Endothelial cell of umbilical vein (primary cell): ENCODE data around the gene ADAMTSL3. TPM values are rescaled to one million over a fixed set of nuclear protein-coding genes. Genes with fewer than 3 reads are reported as not detected.

ENCODE experiments used
- BruUV-seq: library from RNA; stranded (reverse); fragments of 400-500 nt; replicated peaks from 2 replicates; lab custom pipeline; 2021; lab: Mats Ljungman, UMichigan
- CTCF ChIA-PET: fragments of 300-600, 350-600 bp; sonication (Branson Sonifier 250); formaldehyde crosslinking; loops from one replicate; lab custom pipeline; 2021; ENCODE audit warnings: antibody characterized with exemption, inconsistent platforms; lab: Charles Lee
- POLR2A ChIA-PET: fragments of 300-600, 350-600 bp; sonication (Branson Sonifier 250); formaldehyde crosslinking; loops from one replicate; lab custom pipeline; 2021; ENCODE audit warnings: antibody characterized with exemption, inconsistent platforms; lab: Charles Lee
- DNase-seq: peaks from one replicate; pipeline ENCODE4 v3.0.0-alpha.2; 2011; ENCODE audit warnings: low read depth, low spot score
- FAIRE-seq: peaks from 2 replicates; lab custom pipeline; 2011; peaks lifted over from hg19 to GRCh38; lab: Jason Lieb, UNC
- H2AFZ ChIP-seq: 2 replicates; pipeline ENCODE4 v1.6.0; 2012; ENCODE audit warnings: low read depth, low read length, control low read depth, inconsistent platforms
- H3K27ac ChIP-seq: 2 replicates; pipeline ENCODE4 v1.5.1; 2011; ENCODE audit warnings: low read depth, mild to moderate bottlenecking, control low read depth, low read length, moderate library complexity; ENCODE audit not compliant: insufficient read depth
- H3K27me3 ChIP-seq, 2 experiments: 2 replicates each; pipeline versions ENCODE4 v1.6.0 to v1.6.1; 2011; ENCODE audit warnings: low read length in 2 of 2, mixed read lengths in 1 of 2; ENCODE audit not compliant: control insufficient read depth in 2 of 2, insufficient read depth in 2 of 2
- H3K36me3 ChIP-seq, 2 experiments: 2 replicates in 1 of 2; 3 replicates in 1 of 2; pipeline ENCODE4 v1.5.1; 2011; ENCODE audit warnings: low read length in 2 of 2, mild to moderate bottlenecking in 1 of 2, moderate library complexity in 1 of 2; ENCODE audit not compliant: control insufficient read depth in 2 of 2, insufficient read depth in 2 of 2; ENCODE audit errors: extremely low read depth in 1 of 2
- H3K4me1 ChIP-seq: 3 replicates; pipeline ENCODE4 v1.5.1; 2011; ENCODE audit warnings: mild to moderate bottlenecking, low read length; ENCODE audit not compliant: control insufficient read depth, insufficient read depth; ENCODE audit errors: extremely low read depth
- H3K4me2 ChIP-seq: 2 replicates; pipeline ENCODE4 v1.6.1; 2011; ENCODE audit warnings: low read length, control low read depth, mixed read lengths; ENCODE audit not compliant: insufficient read depth
- H3K4me3 ChIP-seq, 3 experiments: fragments of 200-600 bp in 1 of 3; sonication (generic), shearing (Covaris generic) in 1 of 3; replicated peaks in 1 of 3; 2 replicates each; pipeline ENCODE4 v1.5.1; 2011 to 2016; ENCODE audit warnings: control low read depth in 3 of 3, low read length in 3 of 3, mild to moderate bottlenecking in 2 of 3, inconsistent platforms in 1 of 3, low read depth in 1 of 3, moderate library complexity in 1 of 3; ENCODE audit not compliant: insufficient read depth in 1 of 3
- H3K79me2 ChIP-seq: 2 replicates; pipeline ENCODE4 v1.6.0; 2012; ENCODE audit warnings: low read length, inconsistent platforms; ENCODE audit not compliant: control insufficient read depth, insufficient read depth
- H3K9ac ChIP-seq: replicated peaks from 2 replicates; pipeline ENCODE3; 2011; ENCODE audit warnings: low read length, control low read depth; ENCODE audit not compliant: insufficient read depth; ENCODE audit errors: extremely low read depth
- H3K9me1 ChIP-seq: replicated peaks from 3 replicates; pipeline ENCODE4 v1.6.0; 2011; ENCODE audit warnings: mild to moderate bottlenecking, low read length; ENCODE audit not compliant: control insufficient read depth, insufficient read depth; ENCODE audit errors: extremely low read depth
- H3K9me3 ChIP-seq: replicated peaks from 2 replicates; pipeline ENCODE4 v1.5.1; 2012; ENCODE audit warnings: low read length, inconsistent platforms; ENCODE audit not compliant: control insufficient read depth, insufficient read depth
- H4K20me1 ChIP-seq: replicated peaks from 2 replicates; pipeline ENCODE3; 2011; ENCODE audit warnings: mild to moderate bottlenecking, low read length; ENCODE audit not compliant: control insufficient read depth, insufficient read depth; ENCODE audit errors: extremely low read depth
- EZH2 ChIP-seq: IDR thresholded peaks from 2 replicates; pipeline ENCODE4 v1.6.1; 2012; ENCODE audit warnings: borderline replicate concordance, low read depth, mild to moderate bottlenecking, moderate library complexity, low read length, inconsistent platforms; ENCODE audit not compliant: severe bottlenecking
- FOS ChIP-seq: IDR thresholded peaks from 2 replicates; pipeline ENCODE4 v1.6.1; 2011; ENCODE audit warnings: mild to moderate bottlenecking, low read length, moderate library complexity, borderline replicate concordance; ENCODE audit not compliant: insufficient read depth
- GATA2 ChIP-seq: IDR thresholded peaks from 2 replicates; pipeline ENCODE4 v1.7.0; 2011; ENCODE audit warnings: low read depth, mild to moderate bottlenecking, moderate library complexity, mixed read lengths, low read length; ENCODE audit not compliant: insufficient read length, insufficient read depth
- JUN ChIP-seq: IDR thresholded peaks from 2 replicates; pipeline ENCODE4 v1.6.1; 2011; ENCODE audit warnings: borderline replicate concordance, low read depth; ENCODE audit not compliant: insufficient read length, insufficient read depth
- MYC ChIP-seq: IDR thresholded peaks from one replicate; pipeline ENCODE4 v1.6.1; 2011; ENCODE audit warnings: mild to moderate bottlenecking, low read depth, low read length
- POLR2A ChIP-seq: IDR thresholded peaks from 2 replicates; pipeline ENCODE4 v1.6.1; 2012; ENCODE audit warnings: low read depth, mild to moderate bottlenecking, control low read depth, low read length
- POLR2AphosphoS5 ChIP-seq: IDR thresholded peaks from 2 replicates; pipeline ENCODE4 v1.6.1; 2012; ENCODE audit warnings: low read depth, mild to moderate bottlenecking, control low read depth, low read length, moderate library complexity; ENCODE audit not compliant: insufficient read depth
- dilution Hi-C: fragments of 300-500 bp; cut with MboI; formaldehyde crosslinking; loops from one replicate; pipeline ENCODE4 v1.15.0; 2019; ENCODE audit warnings: low sequenced_read_pairs; ENCODE audit not compliant: extremely low pct_ligation_motif_present
- intact Hi-C: fragments of 100-400 bp; cut with micrococcal nuclease; formaldehyde crosslinking; loops from one replicate; pipeline ENCODE4 v1.10.0; 2022
- polyA plus RNA-seq, 4 experiments: library from polyadenylated mRNA; depleted of rRNA in 3 of 4; stranded (reverse) in 3 of 4; unstranded in 1 of 4; fragments of >200 nt; gene quantifications; 2 replicates each; pipeline versions ENCODE4 v1.2.1 to v1.2.3, GENCODE V29; 2011 to 2012; ENCODE audit warnings: missing spikeins in 1 of 4
- total RNA-seq: library from RNA; stranded (reverse); gene quantifications from 2 replicates; pipeline ENCODE4 v1.2.3, GENCODE V29; 2021
- TF ChIP-seq, protein P1 (sequence below): IDR thresholded peaks from 2 replicates; pipeline ENCODE4 v1.6.1; 2011; ENCODE audit not compliant: insufficient read depth, insufficient read length
- TF ChIP-seq, protein P2 (sequence below), 2 donors: IDR thresholded peaks; 1 replicate in 1 of 2; 2 replicates in 1 of 2; pipeline ENCODE4 v1.5.1; 2011; ENCODE audit warnings: low read length in 2 of 2, mild to moderate bottlenecking in 2 of 2, moderate library complexity in 2 of 2, control low read depth in 1 of 2, inconsistent platforms in 1 of 2, low read depth in 1 of 2; ENCODE audit not compliant: insufficient read depth in 1 of 2; ENCODE audit errors: extremely low read depth in 1 of 2

Gene ADAMTSL3
- total and polyA plus RNA-seq, 2 donors (not counting 3 experiments of a cell fraction or from before 2014, with no cell fraction given): not detected

DNA sequence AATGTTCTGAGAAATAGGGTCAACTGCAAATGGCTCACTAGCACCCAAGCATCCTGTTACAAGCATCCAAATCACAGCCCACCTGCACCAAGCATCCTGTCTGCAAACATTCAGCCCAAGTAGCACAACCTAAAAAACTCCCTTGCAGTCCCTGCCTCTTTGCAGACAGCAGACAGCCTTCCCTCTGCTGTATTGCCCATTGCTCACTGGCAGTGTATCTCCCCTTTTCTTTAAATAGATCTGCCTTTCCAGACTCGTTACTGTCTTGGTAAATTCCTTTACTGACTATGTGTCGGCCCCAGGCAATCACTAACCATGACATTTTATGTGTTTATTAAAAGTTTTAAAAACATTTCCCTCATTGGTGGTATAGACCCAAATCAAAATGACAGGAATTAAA lies 155.4 kb downstream of the ADAMTSL3 start:
- H3K36me3 ChIP-seq: no peaks in the 10 kb centered on the region
- BruUV-seq: no TSS peak
- no peaks in the 10 kb centered on the region for H4K20me1 ChIP-seq
- intact Hi-C loops (no loop called here), dilution Hi-C loops (no loop called here)
- no peaks in the 10 kb centered on the region for H3K79me2 ChIP-seq
- peaks cover 1% of the 10 kb centered on the region for H3K9me3 ChIP-seq
- TF ChIP-seq JUN (no peak), GATA2 (no peak), FOS (no peak), POLR2AphosphoS5 (no peak), POLR2A (no peak), EZH2 (no peak), MYC (no peak)
- TF ChIP-seq, protein P1, sequence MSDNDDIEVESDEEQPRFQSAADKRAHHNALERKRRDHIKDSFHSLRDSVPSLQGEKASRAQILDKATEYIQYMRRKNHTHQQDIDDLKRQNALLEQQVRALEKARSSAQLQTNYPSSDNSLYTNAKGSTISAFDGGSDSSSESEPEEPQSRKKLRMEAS: no peak
- TF ChIP-seq, protein P2, sequence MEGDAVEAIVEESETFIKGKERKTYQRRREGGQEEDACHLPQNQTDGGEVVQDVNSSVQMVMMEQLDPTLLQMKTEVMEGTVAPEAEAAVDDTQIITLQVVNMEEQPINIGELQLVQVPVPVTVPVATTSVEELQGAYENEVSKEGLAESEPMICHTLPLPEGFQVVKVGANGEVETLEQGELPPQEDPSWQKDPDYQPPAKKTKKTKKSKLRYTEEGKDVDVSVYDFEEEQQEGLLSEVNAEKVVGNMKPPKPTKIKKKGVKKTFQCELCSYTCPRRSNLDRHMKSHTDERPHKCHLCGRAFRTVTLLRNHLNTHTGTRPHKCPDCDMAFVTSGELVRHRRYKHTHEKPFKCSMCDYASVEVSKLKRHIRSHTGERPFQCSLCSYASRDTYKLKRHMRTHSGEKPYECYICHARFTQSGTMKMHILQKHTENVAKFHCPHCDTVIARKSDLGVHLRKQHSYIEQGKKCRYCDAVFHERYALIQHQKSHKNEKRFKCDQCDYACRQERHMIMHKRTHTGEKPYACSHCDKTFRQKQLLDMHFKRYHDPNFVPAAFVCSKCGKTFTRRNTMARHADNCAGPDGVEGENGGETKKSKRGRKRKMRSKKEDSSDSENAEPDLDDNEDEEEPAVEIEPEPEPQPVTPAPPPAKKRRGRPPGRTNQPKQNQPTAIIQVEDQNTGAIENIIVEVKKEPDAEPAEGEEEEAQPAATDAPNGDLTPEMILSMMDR (IDR thresholded peaks at IDR 0.05; ENCODE audit: extremely low read depth in 1 of 2, insufficient read depth in 1 of 2, low read depth in 1 of 2, low read length in 2 of 2): no peak
- H3K4me1 ChIP-seq: no peaks in the 10 kb centered on the region
- no peak for DNase-seq
- no peak overlapping the region for H3K4me2 ChIP-seq
- ChIA-PET CTCF (no interaction called here), POLR2A (no interaction called here)
- no peak for FAIRE-seq
- H3K9me1 ChIP-seq: no peaks in the 10 kb centered on the region
- H3K4me3 ChIP-seq: no peak overlapping the region
- no peak overlapping the region for H3K27ac ChIP-seq
- no peak overlapping the region for H3K9ac ChIP-seq
- H3K27me3 ChIP-seq: no peaks in the 10 kb centered on the region
- H2AFZ ChIP-seq: no peak overlapping the region
